WERI-Rb-1 (cell line): ENCODE results near the gene ARIH2.

ENCODE experiments used
- DNase-seq: peaks from one replicate; pipeline ENCODE4 v3.0.0-alpha.2; 2020
- H3K27ac ChIP-seq: fragments of 250-450 bp; sonication (Bioruptor Pico); 2 replicates; pipeline ENCODE4 v1.5.1; 2020; ENCODE audit warnings: mild to moderate bottlenecking, moderate library complexity
- H3K27me3 ChIP-seq: fragments of 250-450 bp; sonication (Bioruptor Pico); 2 replicates; pipeline ENCODE4 v1.5.1; 2021; ENCODE audit warnings: mild to moderate bottlenecking, low read depth, moderate library complexity; ENCODE audit not compliant: insufficient read depth, severe bottlenecking
- H3K36me3 ChIP-seq: fragments of 250-450 bp; sonication (Bioruptor Pico); 2 replicates; pipeline ENCODE4 v1.5.1; 2020; ENCODE audit warnings: mild to moderate bottlenecking, moderate library complexity
- H3K4me3 ChIP-seq: 2 replicates; pipeline ENCODE4 v1.5.1; 2011; ENCODE audit warnings: low read depth, mild to moderate bottlenecking, control low read depth, low read length
- H3K9me3 ChIP-seq: fragments of 250-450 bp; sonication (Bioruptor Pico); 2 replicates; pipeline ENCODE4 v1.5.1; 2021; ENCODE audit warnings: mild to moderate bottlenecking, moderate library complexity; ENCODE audit not compliant: severe bottlenecking
- CTCF ChIP-seq: IDR thresholded peaks from 2 replicates; pipeline ENCODE4 v1.5.1; 2011; ENCODE audit warnings: low read depth, mild to moderate bottlenecking, control low read depth, inconsistent platforms, low read length

Gene ARIH2

GRCh38 chr3:48966367-48966766 is 47.7 kb downstream of the ARIH2 start:
- TF ChIP-seq CTCF = no peak
- H3K9me3 ChIP-seq = no peaks in the 10 kb centered on the region
- H3K4me3 ChIP-seq = no peak overlapping the region
- no peaks in the 10 kb centered on the region for H3K27me3 ChIP-seq
- DNase-seq = no peak
- peaks cover 71% of the 10 kb centered on the region for H3K36me3 ChIP-seq
- no peak overlapping the region for H3K27ac ChIP-seq

- Histone ChIP-seq H3K9me3 (no peaks in the 10 kb centered on the region), H3K4me3 (no peak overlapping the region), H3K27me3 (no peaks in the 10 kb centered on the region), H3K36me3 (peaks cover 71% of the 10 kb centered on the region), H3K27ac (no peak overlapping the region)
- no peak for DNase-seq
- TF ChIP-seq CTCF = no peak
Observed at GRCh38 chr3:48966876-48967361, 48.3 kb downstream of the ARIH2 start.

GRCh38 chr3:48970586-48970985 is 51.9 kb downstream of the ARIH2 start:
- DNase-seq = no peak
- Histone ChIP-seq H3K27me3 (no peaks in the 10 kb centered on the region), H3K9me3 (no peaks in the 10 kb centered on the region), H3K27ac (no peak overlapping the region), H3K4me3 (no peak overlapping the region), H3K36me3 (peaks cover 85% of the 10 kb centered on the region)
- no peak for TF ChIP-seq CTCF

- Histone ChIP-seq H3K27me3 (no peaks in the 10 kb centered on the region), H3K27ac (peak overlapping the region; percentile 80), H3K9me3 (no peaks in the 10 kb centered on the region), H3K36me3 (peaks cover 88% of the 10 kb centered on the region), H3K4me3 (no peak overlapping the region)
- peak; percentile 78 for DNase-seq
- no peak for TF ChIP-seq CTCF
Observed at GRCh38 chr3:48974076-48974864, 55.6 kb downstream of the ARIH2 start.

GRCh38 chr3:48979451-48979850 is 60.8 kb downstream of the ARIH2 start:
- no peak overlapping the region for H3K4me3 ChIP-seq
- H3K9me3 ChIP-seq = no peaks in the 10 kb centered on the region
- DNase-seq = no peak
- no peak for TF ChIP-seq CTCF
- H3K27ac ChIP-seq = no peak overlapping the region
- peaks cover 83% of the 10 kb centered on the region for H3K36me3 ChIP-seq
- H3K27me3 ChIP-seq = no peaks in the 10 kb centered on the region
